Activated B cell treated with CpG ODN at 0.5 μM for 24 hours (primary cell): ENCODE measurements around the gene CC2D2A. TPM values are rescaled to one million over a fixed set of nuclear protein-coding genes. Genes with fewer than 3 reads are reported as not detected.

Experiments used
- ATAC-seq: fragments of 200-7000 bp; cut with Tn5 transposase; one replicate; pipeline ENCODE4 v1.10.0; 2021; ENCODE audit warnings: low read depth, mild to moderate bottlenecking, moderate library complexity
- CTCF ChIA-PET: fragments of 350-600 bp; sonication (Branson Sonifier 250); formaldehyde crosslinking; loops from one replicate; lab custom pipeline; 2021; ENCODE audit warnings: antibody characterized with exemption; lab: Charles Lee
- POLR2A ChIA-PET: fragments of 350-600 bp; sonication (Branson Sonifier 250); formaldehyde crosslinking; loops from one replicate; lab custom pipeline; 2021; ENCODE audit warnings: antibody characterized with exemption; lab: Charles Lee
- DNase-seq: peaks from one replicate; pipeline ENCODE4 v3.0.0; 2022
- H3K27ac Mint-ChIP-seq: one replicate; pipeline ENCODE4 v1.8.0; 2020; ENCODE audit warnings: mixed read lengths
- H3K27me3 Mint-ChIP-seq: one replicate; pipeline ENCODE4 v1.8.0; 2021; ENCODE audit warnings: mixed read lengths
- H3K36me3 Mint-ChIP-seq: one replicate; pipeline ENCODE4 v1.8.0; 2021; ENCODE audit warnings: low read depth, mixed read lengths
- H3K4me1 Mint-ChIP-seq: one replicate; pipeline ENCODE4 v1.8.0; 2021; ENCODE audit warnings: mixed read lengths
- H3K4me3 Mint-ChIP-seq: one replicate; pipeline ENCODE4 v1.8.0; 2020; ENCODE audit warnings: mild to moderate bottlenecking, mixed read lengths
- H3K9me3 Mint-ChIP-seq: one replicate; pipeline ENCODE4 v1.8.0; 2020; ENCODE audit warnings: mixed read lengths
- intact Hi-C: fragments of 100-400 bp; cut with micrococcal nuclease; formaldehyde crosslinking; loops from one replicate; pipeline ENCODE4 v1.15.1; 2024
- total RNA-seq: library from RNA; stranded (reverse); gene quantifications from 2 replicates; pipeline ENCODE4 v1.2.3, GENCODE V29; 2022
- TF ChIP-seq, protein P1 (sequence below): fragments of 200-600 bp; IDR thresholded peaks from one replicate; pipeline ENCODE4 v1.8.0; 2022; ENCODE audit warnings: antibody characterized with exemption, mild to moderate bottlenecking

Gene CC2D2A
- total RNA-seq, 1 donor from 2014 or later = not detected

DNA sequence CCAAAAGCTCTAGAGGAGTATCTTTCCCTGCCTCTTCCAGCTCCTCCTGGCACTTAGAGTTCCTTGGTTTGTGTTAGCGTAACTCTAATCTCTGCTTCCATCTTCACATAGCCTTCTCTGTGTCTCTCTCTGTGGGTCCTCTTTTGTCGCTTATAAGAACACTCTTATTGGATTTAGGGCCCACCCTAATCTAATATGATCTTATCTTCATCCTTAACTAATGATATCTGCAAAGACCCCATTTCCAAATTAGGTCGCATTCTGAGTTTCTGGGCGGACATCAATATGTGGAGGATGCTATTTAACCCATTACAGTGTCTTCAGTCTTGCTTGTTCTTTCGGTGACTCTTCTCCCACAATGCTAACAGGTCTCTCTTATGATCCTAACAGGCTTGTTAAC is 72.3 kb downstream of the CC2D2A start:
- CTCF ChIA-PET = no interaction called here
- H3K36me3 Mint-ChIP-seq = peaks cover 9% of the 10 kb centered on the region
- POLR2A ChIA-PET = no interaction called here

DNA sequence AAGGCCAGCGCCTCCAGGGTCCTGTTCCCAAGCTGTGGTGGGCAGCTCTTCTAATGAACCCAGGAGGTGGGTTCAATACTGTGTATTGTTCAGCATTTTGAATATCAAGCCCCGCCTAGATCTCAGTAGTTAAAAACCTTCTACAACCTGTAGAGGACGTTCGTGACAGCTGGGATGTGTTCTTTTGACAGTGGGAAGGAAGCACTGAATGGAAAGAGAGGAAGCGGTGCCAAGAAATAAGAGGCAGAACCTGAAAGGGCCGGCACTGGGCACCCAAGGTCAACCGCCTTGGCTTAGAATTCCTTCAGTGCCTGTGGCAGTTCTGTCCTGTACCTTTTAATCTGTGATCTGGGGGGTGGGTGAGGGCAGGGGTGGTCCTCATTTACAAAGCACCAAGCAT is 73.1 kb downstream of the CC2D2A start:
- Mint-ChIP-seq H3K27ac (no peak overlapping the region), H3K36me3 (peaks cover 7% of the 10 kb centered on the region)
- POLR2A ChIA-PET = no interaction called here

More for the DNA sequence above, 72.3 kb downstream of the CC2D2A start:
- Mint-ChIP-seq H3K27me3 (no peaks in the 10 kb centered on the region), H3K27ac (no peak overlapping the region), H3K4me3 (no peak overlapping the region), H3K4me1 (no peaks in the 10 kb centered on the region), H3K9me3 (no peaks in the 10 kb centered on the region)
- intact Hi-C loops = no loop called here
- ATAC-seq (no peak), DNase-seq (no peak)
- TF ChIP-seq, protein P1, sequence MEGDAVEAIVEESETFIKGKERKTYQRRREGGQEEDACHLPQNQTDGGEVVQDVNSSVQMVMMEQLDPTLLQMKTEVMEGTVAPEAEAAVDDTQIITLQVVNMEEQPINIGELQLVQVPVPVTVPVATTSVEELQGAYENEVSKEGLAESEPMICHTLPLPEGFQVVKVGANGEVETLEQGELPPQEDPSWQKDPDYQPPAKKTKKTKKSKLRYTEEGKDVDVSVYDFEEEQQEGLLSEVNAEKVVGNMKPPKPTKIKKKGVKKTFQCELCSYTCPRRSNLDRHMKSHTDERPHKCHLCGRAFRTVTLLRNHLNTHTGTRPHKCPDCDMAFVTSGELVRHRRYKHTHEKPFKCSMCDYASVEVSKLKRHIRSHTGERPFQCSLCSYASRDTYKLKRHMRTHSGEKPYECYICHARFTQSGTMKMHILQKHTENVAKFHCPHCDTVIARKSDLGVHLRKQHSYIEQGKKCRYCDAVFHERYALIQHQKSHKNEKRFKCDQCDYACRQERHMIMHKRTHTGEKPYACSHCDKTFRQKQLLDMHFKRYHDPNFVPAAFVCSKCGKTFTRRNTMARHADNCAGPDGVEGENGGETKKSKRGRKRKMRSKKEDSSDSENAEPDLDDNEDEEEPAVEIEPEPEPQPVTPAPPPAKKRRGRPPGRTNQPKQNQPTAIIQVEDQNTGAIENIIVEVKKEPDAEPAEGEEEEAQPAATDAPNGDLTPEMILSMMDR = no peak

DNA sequence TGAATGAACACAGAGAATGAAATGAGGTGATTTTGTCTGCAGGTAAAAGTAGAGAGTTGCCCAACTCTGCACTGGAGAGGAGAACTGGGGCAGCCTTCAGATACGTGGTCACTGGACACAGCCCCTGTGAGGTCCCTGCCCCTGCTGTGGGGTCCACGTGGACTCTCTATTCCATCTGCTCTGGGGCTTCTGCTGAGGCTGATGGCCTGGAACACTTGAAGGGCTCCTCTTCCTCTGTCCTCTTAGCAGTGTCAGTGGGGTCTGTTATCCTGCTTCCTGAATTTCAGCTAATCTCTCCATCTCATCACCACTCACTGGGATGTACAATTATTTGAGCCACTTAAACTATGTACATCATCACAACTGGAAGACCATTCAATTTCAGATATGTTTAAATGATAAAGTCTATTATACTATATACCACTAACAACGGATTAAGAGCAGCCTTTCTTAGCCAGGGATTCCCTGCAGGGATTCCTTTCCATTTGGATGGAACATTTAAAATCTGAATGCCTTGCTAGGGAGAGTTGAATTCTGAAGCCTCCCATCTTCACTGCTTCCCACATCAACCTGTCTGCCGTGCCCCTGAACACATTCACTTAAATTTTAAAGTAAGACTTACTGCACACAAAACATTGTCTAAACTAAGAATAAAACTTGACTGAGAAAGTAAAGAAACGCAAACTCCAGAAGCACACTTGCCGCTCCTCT is 74.0 kb downstream of the CC2D2A start:
- DNase-seq (no peak), ATAC-seq (no peak)
- intact Hi-C loops = no loop called here
- no peaks in the 10 kb centered on the region for H3K9me3 Mint-ChIP-seq
- no peaks in the 10 kb centered on the region for H3K27me3 Mint-ChIP-seq
- TF ChIP-seq, protein P1 = no peak
- ChIA-PET POLR2A (no interaction called here), CTCF (no interaction called here)
- peaks cover 4% of the 10 kb centered on the region for H3K4me1 Mint-ChIP-seq
- peaks cover 6% of the 10 kb centered on the region for H3K36me3 Mint-ChIP-seq
- no peak overlapping the region for H3K27ac Mint-ChIP-seq
- H3K4me3 Mint-ChIP-seq = no peak overlapping the region

More for the DNA sequence above, 73.1 kb downstream of the CC2D2A start:
- ATAC-seq (no peak), DNase-seq (no peak)
- TF ChIP-seq, protein P1 = no peak
- Mint-ChIP-seq H3K4me1 (peaks cover 4% of the 10 kb centered on the region), H3K9me3 (no peaks in the 10 kb centered on the region), H3K4me3 (no peak overlapping the region), H3K27me3 (no peaks in the 10 kb centered on the region)
- intact Hi-C loops = no loop called here
- CTCF ChIA-PET = no interaction called here

DNA sequence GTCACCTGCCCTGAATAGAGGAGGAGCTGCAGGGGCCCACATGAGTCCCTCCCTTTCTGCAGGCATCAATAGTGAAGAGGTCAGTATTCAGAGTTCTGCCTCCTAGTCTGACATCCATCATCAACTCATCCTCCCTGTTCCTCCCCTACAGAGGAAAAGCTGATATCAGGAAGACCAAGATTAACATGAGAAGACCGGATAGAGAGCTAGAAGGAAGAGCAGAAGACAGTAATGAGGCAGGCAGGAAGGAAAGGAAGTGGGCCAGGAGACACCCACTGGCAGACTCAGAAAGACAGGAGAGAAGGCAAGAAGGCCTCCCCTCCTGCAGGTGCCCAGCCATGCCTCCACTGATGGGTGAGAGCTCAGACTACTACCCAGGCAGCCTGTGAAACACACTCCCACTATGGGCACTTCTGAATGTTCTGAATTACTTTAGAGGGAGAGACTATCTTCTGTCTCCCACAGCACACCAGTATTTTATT is 74.6 kb downstream of the CC2D2A start:
- DNase-seq = no peak
- ATAC-seq = no peak
- H3K27ac Mint-ChIP-seq = no peak overlapping the region
- peaks cover 4% of the 10 kb centered on the region for H3K4me1 Mint-ChIP-seq
- H3K36me3 Mint-ChIP-seq = peaks cover 6% of the 10 kb centered on the region
- no peak overlapping the region for H3K4me3 Mint-ChIP-seq
- ChIA-PET CTCF (no interaction called here), POLR2A (no interaction called here)
- no peaks in the 10 kb centered on the region for H3K9me3 Mint-ChIP-seq
- intact Hi-C loops = no loop called here
- no peaks in the 10 kb centered on the region for H3K27me3 Mint-ChIP-seq
- TF ChIP-seq, protein P1 = no peak

DNA sequence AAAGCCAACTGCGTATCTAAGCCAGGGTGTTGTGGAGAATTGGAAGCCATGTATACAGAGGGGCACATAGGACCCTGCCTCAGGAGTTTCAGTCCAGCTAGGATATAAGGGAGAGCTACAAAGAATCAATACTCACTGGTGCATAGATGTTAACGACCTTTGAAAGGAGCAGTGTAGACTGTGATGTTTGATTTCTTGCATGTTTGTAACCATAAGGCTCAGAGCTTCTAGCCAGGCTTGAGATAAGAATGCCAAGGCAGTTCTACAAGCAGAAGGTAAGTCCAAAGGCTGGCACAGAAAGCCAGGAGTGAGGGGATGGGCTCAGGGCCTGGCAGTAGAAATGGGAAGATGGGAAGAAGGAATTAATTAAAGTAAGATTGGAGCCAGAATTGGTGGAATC is 75.7 kb downstream of the CC2D2A start:
- intact Hi-C loops = no loop called here

More for the DNA sequence above, 75.7 kb downstream of the CC2D2A start:
- H3K27ac Mint-ChIP-seq = no peak overlapping the region
- TF ChIP-seq, protein P1 = no peak
- DNase-seq = no peak
- H3K36me3 Mint-ChIP-seq = peaks cover 9% of the 10 kb centered on the region
- H3K4me1 Mint-ChIP-seq = peaks cover 4% of the 10 kb centered on the region
- no peaks in the 10 kb centered on the region for H3K27me3 Mint-ChIP-seq
- CTCF ChIA-PET = no interaction called here
- no peak overlapping the region for H3K4me3 Mint-ChIP-seq
- ATAC-seq = no peak
- no peaks in the 10 kb centered on the region for H3K9me3 Mint-ChIP-seq
- POLR2A ChIA-PET = no interaction called here
